K562 (cell line): ENCODE results near the gene LYPD6B. TPM values are rescaled to one million over a fixed set of nuclear protein-coding genes. Genes with fewer than 3 reads are reported as not detected.

Experiments
- ATAC-seq: fragments of 200-7000 bp; cut with Tn5 transposase; 3 replicates; pipeline ENCODE4 v1.9.1; 2020; ENCODE audit warnings: moderate library complexity
- BruUV-seq: library from RNA; stranded (reverse); fragments of 400-500 nt; replicated peaks from 2 replicates; lab custom pipeline; 2021; lab: Mats Ljungman, UMichigan
- CTCF ChIA-PET: fragments of 300-600 bp; formaldehyde crosslinking; extraction: SDS; loops from one replicate; lab custom pipeline; 2021; ENCODE audit warnings: low intra/inter-chr PET ratio; lab: Yijun Ruan, JAX
- POLR2A ChIA-PET: fragments of 300-600, 350-650 bp; sonication (Branson Sonifier 250); formaldehyde crosslinking; extraction: SDS; loops from one replicate; lab custom pipeline; 2021; ENCODE audit warnings: antibody characterized with exemption, inconsistent platforms; lab: Yijun Ruan, JAX
- DNase-seq, 4 experiments: peaks; one replicate each; pipeline versions ENCODE4 v3.0.0 to v3.0.0-alpha.2; 2011 to 2018; ENCODE audit warnings: low spot score in 3 of 4, mixed read lengths in 3 of 4; ENCODE audit errors: extremely low read depth in 1 of 4
- FAIRE-seq: peaks from 2 replicates; lab custom pipeline; 2011; peaks lifted over from hg19 to GRCh38; lab: Jason Lieb, UNC
- H2AFZ ChIP-seq: 2 replicates; pipeline ENCODE4 v1.6.0; 2011; ENCODE audit warnings: low read depth, low read length, control low read depth, inconsistent platforms
- H3K27ac ChIP-seq: fragments of 200-600 bp; 3 replicates; pipeline ENCODE4 v1.8.0; 2011; ENCODE audit warnings: low read depth, mild to moderate bottlenecking, control low read depth, inconsistent platforms, low read length, moderate library complexity, mixed read lengths; ENCODE audit errors: extremely low read depth
- H3K27me3 ChIP-seq, 2 experiments: fragments of 300-600 bp in 1 of 2; 2 replicates in 1 of 2; 3 replicates in 1 of 2; pipeline versions ENCODE4 v1.6.0 to v1.8.0; 2011; ENCODE audit warnings: inconsistent platforms in 2 of 2, low read length in 2 of 2, mild to moderate bottlenecking in 1 of 2, mixed read lengths in 1 of 2, moderate library complexity in 1 of 2; ENCODE audit not compliant: control insufficient read depth in 2 of 2, insufficient read depth in 2 of 2
- H3K36me3 ChIP-seq: fragments of 300-600 bp; 3 replicates; pipeline ENCODE4 v1.8.0; 2011; ENCODE audit warnings: mild to moderate bottlenecking, low read length, inconsistent platforms; ENCODE audit not compliant: control insufficient read depth, insufficient read depth
- H3K4me1 ChIP-seq, 2 experiments: fragments of 200-600 bp in 1 of 2; replicated peaks in 1 of 2; 2 replicates in 1 of 2; 3 replicates in 1 of 2; pipeline versions ENCODE4 v1.5.1 to v1.8.0; 2011; ENCODE audit warnings: inconsistent platforms in 2 of 2, low read length in 2 of 2, mild to moderate bottlenecking in 1 of 2, mixed read lengths in 1 of 2, moderate library complexity in 1 of 2; ENCODE audit not compliant: control insufficient read depth in 2 of 2, insufficient read depth in 2 of 2
- H3K4me2 ChIP-seq: 2 replicates; pipeline ENCODE4 v1.6.1; 2011; ENCODE audit warnings: low read length, control low read depth, inconsistent platforms, mixed read lengths; ENCODE audit not compliant: insufficient read depth
- H3K4me3 ChIP-seq: fragments of 200-600 bp; sonication (generic), shearing (Covaris generic); 2 replicates; pipeline ENCODE4 v1.5.1; 2016; ENCODE audit warnings: control low read depth, inconsistent platforms
- H3K79me2 ChIP-seq: fragments of 200-600 bp; 3 replicates; pipeline ENCODE4 v1.8.0; 2011; ENCODE audit warnings: low read length, inconsistent platforms; ENCODE audit not compliant: control insufficient read depth, insufficient read depth
- H3K9ac ChIP-seq, 2 experiments: 2 replicates each; pipeline versions ENCODE4 v1.6.0 to v1.6.1; 2011; ENCODE audit warnings: low read depth in 2 of 2, low read length in 2 of 2, control low read depth in 1 of 2, inconsistent platforms in 1 of 2, mild to moderate bottlenecking in 1 of 2, mixed read lengths in 1 of 2; ENCODE audit not compliant: insufficient read depth in 1 of 2
- H3K9me1 ChIP-seq: one replicate; pipeline ENCODE4 v1.6.0; 2011; ENCODE audit warnings: inconsistent platforms, mild to moderate bottlenecking, low read length, moderate library complexity; ENCODE audit not compliant: control insufficient read depth, insufficient read depth
- H3K9me3 ChIP-seq: replicated peaks from 2 replicates; pipeline ENCODE4 v1.5.1; 2011; ENCODE audit warnings: low read depth, low read length, inconsistent platforms; ENCODE audit not compliant: control insufficient read depth, insufficient read depth
- H4K20me1 ChIP-seq: replicated peaks from 2 replicates; pipeline ENCODE4 v1.6.1; 2011; ENCODE audit warnings: low read length, inconsistent platforms, mixed read lengths; ENCODE audit not compliant: control insufficient read depth, insufficient read depth
- BCL6 ChIP-seq: fragments of 250-450 bp; sonication (Bioruptor Pico); IDR thresholded peaks from 2 replicates; pipeline ENCODE4 v1.4.0; 2020
- FOXP1 ChIP-seq: sonication (generic); formaldehyde crosslinking; IDR thresholded peaks from 2 replicates; pipeline ENCODE4 v1.8.0; 2022; ENCODE audit warnings: mild to moderate bottlenecking, missing genetic modification reagents
- HMG20A ChIP-seq: fragments of 450-650 bp; formaldehyde crosslinking; conservative IDR thresholded peaks from 2 replicates; pipeline ENCODE4 v1.4.0; 2020; ENCODE audit warnings: mild to moderate bottlenecking, mixed read lengths
- L3MBTL2 ChIP-seq: fragments of 450-650 bp; IDR thresholded peaks from 2 replicates; pipeline ENCODE4 v1.6.1; 2016; ENCODE audit warnings: mild to moderate bottlenecking, moderate library complexity
- SPI1 ChIP-seq: IDR thresholded peaks from 2 replicates; pipeline ENCODE4 v1.6.1; 2011; ENCODE audit warnings: low read depth, low read length, control low read depth, borderline replicate concordance
- TCF3 ChIP-seq: sonication (generic); formaldehyde crosslinking; IDR thresholded peaks from 2 replicates; pipeline ENCODE4 v1.4.0; 2020; ENCODE audit warnings: mild to moderate bottlenecking, missing genetic modification reagents
- ZNF212 ChIP-seq: fragments of 450-650 bp; formaldehyde crosslinking; IDR thresholded peaks from 2 replicates; pipeline ENCODE4 v1.4.0; 2020; ENCODE audit warnings: mild to moderate bottlenecking
- ZNF274 ChIP-seq: IDR thresholded peaks from 2 replicates; pipeline ENCODE4 v1.6.1; 2011; ENCODE audit warnings: low read depth, mild to moderate bottlenecking, low read length, moderate library complexity, borderline replicate concordance
- ZNF57 ChIP-seq: fragments of 450-650 bp; formaldehyde crosslinking; IDR thresholded peaks from 2 replicates; pipeline ENCODE4 v1.4.0; 2020; ENCODE audit warnings: mild to moderate bottlenecking, moderate library complexity
- ZNF778 ChIP-seq: fragments of 450-650 bp; formaldehyde crosslinking; IDR thresholded peaks from 2 replicates; pipeline ENCODE4 v1.4.0; 2020; ENCODE audit warnings: mild to moderate bottlenecking, moderate library complexity
- WGBS: fragments of 100-300 bp; shearing (Covaris generic); methylation state at CpG from one replicate; pipeline ENCODE4 v1.1.6; 2016; ENCODE audit warnings: low coverage, mixed read lengths; ENCODE audit not compliant: insufficient coverage; ENCODE audit errors: missing lambda C conversion rate; 5-methylcytosine and 5-hydroxymethylcytosine counted together
- in situ Hi-C: fragments of 300-500 bp; cut with MboI; formaldehyde crosslinking; loops from 4 replicates; pipeline ENCODE4 v1.15.0; 2018; ENCODE audit warnings: inconsistent platforms, mixed read lengths
- intact Hi-C: fragments of 100-400 bp; cut with micrococcal nuclease; formaldehyde crosslinking; loops from 2 replicates; pipeline ENCODE4 v1.14.2; 2022
- polyA plus RNA-seq, 8 experiments: library from polyadenylated mRNA; depleted of rRNA in 4 of 8; stranded (reverse) in 5 of 8; unstranded in 3 of 8; fragments of >200 nt; fragmentation: Nextera tagmentation in 2 of 8; fragmentation: Illumina TruSeq in 1 of 8; extraction: Ambion mirVana in 2 of 8; extraction: Trizol in 1 of 8; gene quantifications; 2 replicates each; pipeline versions ENCODE4 v1.2.1 to v1.2.3, GENCODE V29; 2011 to 2014; ENCODE audit warnings: inconsistent platforms in 1 of 8, missing spikeins in 1 of 8
- total RNA-seq, 7 experiments: library from RNA; depleted of rRNA in 6 of 7; stranded (reverse); fragments of >200 nt in 6 of 7; fragmentation: Illumina TruSeq in 2 of 7; extraction: Trizol in 2 of 7; gene quantifications; 2 replicates each; pipeline versions ENCODE4 v1.2.1 to v1.2.3, GENCODE V29; 2011 to 2021; ENCODE audit warnings: low replicate concordance in 1 of 7
- TF ChIP-seq, protein P1 (sequence below): fragments of 250-450 bp; sonication (Bioruptor Pico); IDR thresholded peaks from 2 replicates; pipeline ENCODE4 v1.9.0; 2021; ENCODE audit warnings: mild to moderate bottlenecking, inconsistent platforms
- TF ChIP-seq, protein P2 (sequence below): fragments of 250-450 bp; sonication (Bioruptor Pico); IDR thresholded peaks from 2 replicates; pipeline ENCODE4 v1.5.0; 2020; ENCODE audit warnings: mild to moderate bottlenecking, borderline replicate concordance
- TF ChIP-seq, protein P3 (sequence below): fragments of 450-650 bp; formaldehyde crosslinking; conservative IDR thresholded peaks from 2 replicates; pipeline ENCODE4 v1.4.0; 2022; ENCODE audit warnings: mild to moderate bottlenecking, missing genetic modification characterization
- TF ChIP-seq, protein P4 (sequence below): fragments of 450-650 bp; formaldehyde crosslinking; IDR thresholded peaks from 2 replicates; pipeline ENCODE4 v1.4.0; 2020; ENCODE audit warnings: mild to moderate bottlenecking, mixed read lengths

LYPD6B gene
- total and polyA plus RNA-seq, 9 of the 15 experiments (the other 6 are each of a cell fraction or from before 2014, with no cell fraction given), result not detected

DNA sequence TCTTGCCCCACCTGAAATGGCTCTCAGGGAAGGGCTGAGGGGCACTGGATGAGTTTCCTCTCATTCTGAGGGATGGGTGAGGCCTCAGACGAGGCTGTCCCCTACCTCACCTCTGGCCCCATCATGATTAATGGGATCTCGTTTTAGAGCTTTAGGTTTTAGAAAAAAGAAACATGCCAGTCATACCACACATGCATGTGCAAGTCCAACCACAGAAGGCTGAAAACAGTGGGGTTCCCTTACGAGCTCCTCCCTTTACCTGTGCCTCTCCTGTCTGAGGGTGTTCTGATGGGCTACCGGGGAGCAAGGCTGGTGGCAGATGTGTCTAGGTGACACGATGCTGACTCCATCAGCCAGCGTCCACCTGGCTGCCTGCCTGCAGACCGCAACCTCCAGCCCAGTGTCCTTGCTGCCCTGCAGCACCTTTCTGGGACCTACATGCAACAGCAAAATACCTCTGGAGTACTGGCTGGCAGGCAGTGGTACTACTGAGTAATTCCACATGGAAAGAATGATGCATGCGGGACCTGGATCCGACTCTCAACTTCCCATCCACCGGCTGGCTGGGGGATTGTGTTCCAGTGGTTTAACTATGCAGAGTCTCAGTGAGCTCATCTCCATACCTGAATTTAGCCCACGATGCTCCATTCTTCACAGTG, 9.1 kb upstream of the LYPD6B start:
- BruUV-seq, result no TSS peak
- no peaks in the 10 kb centered on the region for H3K4me1 ChIP-seq
- intact Hi-C loops, result no loop called here
- no peaks in the 10 kb centered on the region for H3K79me2 ChIP-seq
- no peak overlapping the region for H3K4me2 ChIP-seq
- under 1% methylated on average over 11 of the region's 11 CpGs for WGBS
- H3K9ac ChIP-seq, result no peak overlapping the region
- ChIA-PET POLR2A (no interaction called here), CTCF (no interaction called here)
- no peaks in the 10 kb centered on the region for H3K9me1 ChIP-seq
- FAIRE-seq, result no peak
- no peak for ATAC-seq
- H2AFZ ChIP-seq, result no peak overlapping the region
- peaks cover 4 to 19% of the 10 kb centered on the region in 2 experiments for H3K27me3 ChIP-seq
- no peaks in the 10 kb centered on the region for H3K36me3 ChIP-seq
- H3K9me3 ChIP-seq, result no peaks in the 10 kb centered on the region
- no peak overlapping the region for H3K27ac ChIP-seq
- no peak for DNase-seq
- no peak overlapping the region for H3K4me3 ChIP-seq
- H4K20me1 ChIP-seq, result no peaks in the 10 kb centered on the region
- in situ Hi-C loops, result no loop called here
- no peak for TF ChIP-seq HMG20A
- no peak for TF ChIP-seq BCL6 (CRISPR knock-in tag)
- no peak for TF ChIP-seq L3MBTL2
- TF ChIP-seq, protein P1, sequence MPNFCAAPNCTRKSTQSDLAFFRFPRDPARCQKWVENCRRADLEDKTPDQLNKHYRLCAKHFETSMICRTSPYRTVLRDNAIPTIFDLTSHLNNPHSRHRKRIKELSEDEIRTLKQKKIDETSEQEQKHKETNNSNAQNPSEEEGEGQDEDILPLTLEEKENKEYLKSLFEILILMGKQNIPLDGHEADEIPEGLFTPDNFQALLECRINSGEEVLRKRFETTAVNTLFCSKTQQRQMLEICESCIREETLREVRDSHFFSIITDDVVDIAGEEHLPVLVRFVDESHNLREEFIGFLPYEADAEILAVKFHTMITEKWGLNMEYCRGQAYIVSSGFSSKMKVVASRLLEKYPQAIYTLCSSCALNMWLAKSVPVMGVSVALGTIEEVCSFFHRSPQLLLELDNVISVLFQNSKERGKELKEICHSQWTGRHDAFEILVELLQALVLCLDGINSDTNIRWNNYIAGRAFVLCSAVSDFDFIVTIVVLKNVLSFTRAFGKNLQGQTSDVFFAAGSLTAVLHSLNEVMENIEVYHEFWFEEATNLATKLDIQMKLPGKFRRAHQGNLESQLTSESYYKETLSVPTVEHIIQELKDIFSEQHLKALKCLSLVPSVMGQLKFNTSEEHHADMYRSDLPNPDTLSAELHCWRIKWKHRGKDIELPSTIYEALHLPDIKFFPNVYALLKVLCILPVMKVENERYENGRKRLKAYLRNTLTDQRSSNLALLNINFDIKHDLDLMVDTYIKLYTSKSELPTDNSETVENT, result no peak
- no peak for TF ChIP-seq ZNF212 (CRISPR knock-in tag)
- no peak for TF ChIP-seq SPI1
- no peak for TF ChIP-seq ZNF778 (CRISPR knock-in tag)
- TF ChIP-seq, protein P2, sequence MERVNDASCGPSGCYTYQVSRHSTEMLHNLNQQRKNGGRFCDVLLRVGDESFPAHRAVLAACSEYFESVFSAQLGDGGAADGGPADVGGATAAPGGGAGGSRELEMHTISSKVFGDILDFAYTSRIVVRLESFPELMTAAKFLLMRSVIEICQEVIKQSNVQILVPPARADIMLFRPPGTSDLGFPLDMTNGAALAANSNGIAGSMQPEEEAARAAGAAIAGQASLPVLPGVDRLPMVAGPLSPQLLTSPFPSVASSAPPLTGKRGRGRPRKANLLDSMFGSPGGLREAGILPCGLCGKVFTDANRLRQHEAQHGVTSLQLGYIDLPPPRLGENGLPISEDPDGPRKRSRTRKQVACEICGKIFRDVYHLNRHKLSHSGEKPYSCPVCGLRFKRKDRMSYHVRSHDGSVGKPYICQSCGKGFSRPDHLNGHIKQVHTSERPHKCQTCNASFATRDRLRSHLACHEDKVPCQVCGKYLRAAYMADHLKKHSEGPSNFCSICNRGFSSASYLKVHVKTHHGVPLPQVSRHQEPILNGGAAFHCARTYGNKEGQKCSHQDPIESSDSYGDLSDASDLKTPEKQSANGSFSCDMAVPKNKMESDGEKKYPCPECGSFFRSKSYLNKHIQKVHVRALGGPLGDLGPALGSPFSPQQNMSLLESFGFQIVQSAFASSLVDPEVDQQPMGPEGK (CRISPR knock-in tag), result no peak
- TF ChIP-seq FOXP1 (CRISPR knock-in tag), result no peak
- TF ChIP-seq ZNF57 (CRISPR knock-in tag), result no peak
- no peak for TF ChIP-seq TCF3
- TF ChIP-seq ZNF274, result no peak
- TF ChIP-seq, protein P3, sequence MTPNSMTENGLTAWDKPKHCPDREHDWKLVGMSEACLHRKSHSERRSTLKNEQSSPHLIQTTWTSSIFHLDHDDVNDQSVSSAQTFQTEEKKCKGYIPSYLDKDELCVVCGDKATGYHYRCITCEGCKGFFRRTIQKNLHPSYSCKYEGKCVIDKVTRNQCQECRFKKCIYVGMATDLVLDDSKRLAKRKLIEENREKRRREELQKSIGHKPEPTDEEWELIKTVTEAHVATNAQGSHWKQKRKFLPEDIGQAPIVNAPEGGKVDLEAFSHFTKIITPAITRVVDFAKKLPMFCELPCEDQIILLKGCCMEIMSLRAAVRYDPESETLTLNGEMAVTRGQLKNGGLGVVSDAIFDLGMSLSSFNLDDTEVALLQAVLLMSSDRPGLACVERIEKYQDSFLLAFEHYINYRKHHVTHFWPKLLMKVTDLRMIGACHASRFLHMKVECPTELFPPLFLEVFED (CRISPR knock-in tag), result no peak
- TF ChIP-seq, protein P4, sequence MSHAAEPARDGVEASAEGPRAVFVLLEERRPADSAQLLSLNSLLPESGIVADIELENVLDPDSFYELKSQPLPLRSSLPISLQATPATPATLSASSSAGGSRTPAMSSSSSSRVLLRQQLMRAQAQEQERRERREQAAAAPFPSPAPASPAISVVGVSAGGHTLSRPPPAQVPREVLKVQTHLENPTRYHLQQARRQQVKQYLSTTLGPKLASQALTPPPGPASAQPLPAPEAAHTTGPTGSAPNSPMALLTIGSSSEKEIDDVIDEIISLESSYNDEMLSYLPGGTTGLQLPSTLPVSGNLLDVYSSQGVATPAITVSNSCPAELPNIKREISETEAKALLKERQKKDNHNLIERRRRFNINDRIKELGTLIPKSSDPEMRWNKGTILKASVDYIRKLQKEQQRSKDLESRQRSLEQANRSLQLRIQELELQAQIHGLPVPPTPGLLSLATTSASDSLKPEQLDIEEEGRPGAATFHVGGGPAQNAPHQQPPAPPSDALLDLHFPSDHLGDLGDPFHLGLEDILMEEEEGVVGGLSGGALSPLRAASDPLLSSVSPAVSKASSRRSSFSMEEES (CRISPR knock-in tag), result no peak
